GM20000 (cell line): ENCODE results near the gene TBPL2.
"Not testable (repeated sequence)": the region's sequence is repeated elsewhere in the genome, so short reads cannot be mapped to it uniquely, and the experiment has no call there.

Experiments
- DNase-seq: peaks from one replicate; pipeline ENCODE4 v3.0.0; 2012; ENCODE audit warnings: low spot score
- TF ChIP-seq, protein P1 (sequence below): IDR thresholded peaks from 2 replicates; pipeline ENCODE4 v1.5.1; 2012; ENCODE audit warnings: mild to moderate bottlenecking, control low read depth; ENCODE audit errors: extremely low read depth, missing control alignments

TBPL2 gene

DNA sequence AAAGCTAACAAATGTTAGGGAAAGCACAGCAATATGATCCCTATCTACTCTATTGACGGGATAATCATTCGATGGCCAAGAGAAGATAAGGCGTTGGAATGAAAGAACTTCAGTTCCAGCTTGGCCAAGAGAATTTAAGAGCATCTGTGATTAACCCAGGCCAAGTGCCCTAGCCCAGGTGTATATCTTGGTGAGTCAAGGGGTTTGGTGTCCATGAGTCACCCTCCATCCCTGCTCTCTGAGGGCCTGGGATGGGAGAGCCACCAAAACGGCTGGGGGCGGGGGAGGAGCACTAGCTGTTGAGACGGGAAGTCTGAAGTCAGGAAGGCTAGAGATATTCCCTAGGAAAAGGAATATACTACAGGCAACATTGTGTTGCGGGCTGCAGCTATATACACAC, 13.0 kb downstream of the TBPL2 start:
- TF ChIP-seq, protein P1, sequence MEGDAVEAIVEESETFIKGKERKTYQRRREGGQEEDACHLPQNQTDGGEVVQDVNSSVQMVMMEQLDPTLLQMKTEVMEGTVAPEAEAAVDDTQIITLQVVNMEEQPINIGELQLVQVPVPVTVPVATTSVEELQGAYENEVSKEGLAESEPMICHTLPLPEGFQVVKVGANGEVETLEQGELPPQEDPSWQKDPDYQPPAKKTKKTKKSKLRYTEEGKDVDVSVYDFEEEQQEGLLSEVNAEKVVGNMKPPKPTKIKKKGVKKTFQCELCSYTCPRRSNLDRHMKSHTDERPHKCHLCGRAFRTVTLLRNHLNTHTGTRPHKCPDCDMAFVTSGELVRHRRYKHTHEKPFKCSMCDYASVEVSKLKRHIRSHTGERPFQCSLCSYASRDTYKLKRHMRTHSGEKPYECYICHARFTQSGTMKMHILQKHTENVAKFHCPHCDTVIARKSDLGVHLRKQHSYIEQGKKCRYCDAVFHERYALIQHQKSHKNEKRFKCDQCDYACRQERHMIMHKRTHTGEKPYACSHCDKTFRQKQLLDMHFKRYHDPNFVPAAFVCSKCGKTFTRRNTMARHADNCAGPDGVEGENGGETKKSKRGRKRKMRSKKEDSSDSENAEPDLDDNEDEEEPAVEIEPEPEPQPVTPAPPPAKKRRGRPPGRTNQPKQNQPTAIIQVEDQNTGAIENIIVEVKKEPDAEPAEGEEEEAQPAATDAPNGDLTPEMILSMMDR: no peak
- no peak for DNase-seq

DNA sequence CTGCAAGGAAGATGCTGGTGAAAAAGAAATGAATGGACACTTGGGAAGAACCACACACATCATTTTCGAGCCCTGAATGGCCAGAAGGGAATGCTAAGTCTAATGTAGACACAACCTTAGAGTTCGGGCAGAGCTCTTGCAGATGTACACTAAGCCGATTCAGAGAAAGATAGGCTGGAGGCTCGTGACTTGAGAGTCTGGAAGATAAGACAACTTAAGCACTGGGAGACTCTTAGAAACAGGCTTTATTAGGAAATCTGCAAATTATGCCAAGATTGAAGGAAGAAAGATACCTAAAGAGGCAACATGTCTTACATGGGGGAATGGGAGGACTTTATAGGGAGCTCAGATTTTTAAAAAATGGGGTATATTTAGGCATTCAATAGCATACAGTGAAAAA, 13.5 kb downstream of the TBPL2 start:
- TF ChIP-seq, protein P1: no peak
- no peak for DNase-seq

DNA sequence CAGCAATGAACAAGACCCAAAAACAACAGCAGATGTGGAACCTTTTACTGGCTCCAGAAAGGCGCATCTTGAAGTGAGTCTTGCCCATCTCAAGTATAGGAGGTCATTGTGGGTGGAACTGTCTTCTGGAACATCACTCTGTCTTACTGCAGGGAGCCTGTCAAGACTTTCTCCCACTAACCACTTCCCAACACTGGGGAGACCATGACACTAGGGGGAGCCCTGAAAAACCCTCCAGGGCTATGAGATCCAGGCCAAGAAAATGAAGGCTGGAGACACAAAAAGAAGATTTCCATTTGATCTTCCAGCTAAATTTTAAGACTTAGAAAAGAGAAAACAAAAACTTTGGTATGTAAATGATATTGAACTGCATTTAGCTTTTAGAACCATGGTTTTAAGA, 15.3 kb downstream of the TBPL2 start:
- TF ChIP-seq, protein P1: no peak
- DNase-seq: no peak

DNA sequence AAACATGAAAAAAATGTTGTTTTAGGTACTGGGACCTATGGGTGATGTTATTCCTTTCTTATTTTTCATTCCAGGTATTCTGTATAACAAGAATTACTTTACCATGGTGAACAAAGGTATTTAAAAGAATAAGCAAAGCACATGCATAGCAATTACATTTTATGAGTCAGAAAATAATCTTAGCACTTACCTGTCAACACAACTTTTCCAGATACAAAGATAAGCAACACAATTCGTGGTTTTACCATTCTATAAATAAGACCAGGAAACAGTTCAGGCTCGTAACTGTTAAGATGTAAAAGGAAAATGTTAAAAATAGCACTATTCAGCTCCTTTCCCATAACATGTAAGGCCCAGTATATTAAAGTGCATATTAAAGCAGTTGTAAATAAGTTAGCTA, 16.4 kb downstream of the TBPL2 start:
- TF ChIP-seq, protein P1: no peak
- DNase-seq: no peak

DNA sequence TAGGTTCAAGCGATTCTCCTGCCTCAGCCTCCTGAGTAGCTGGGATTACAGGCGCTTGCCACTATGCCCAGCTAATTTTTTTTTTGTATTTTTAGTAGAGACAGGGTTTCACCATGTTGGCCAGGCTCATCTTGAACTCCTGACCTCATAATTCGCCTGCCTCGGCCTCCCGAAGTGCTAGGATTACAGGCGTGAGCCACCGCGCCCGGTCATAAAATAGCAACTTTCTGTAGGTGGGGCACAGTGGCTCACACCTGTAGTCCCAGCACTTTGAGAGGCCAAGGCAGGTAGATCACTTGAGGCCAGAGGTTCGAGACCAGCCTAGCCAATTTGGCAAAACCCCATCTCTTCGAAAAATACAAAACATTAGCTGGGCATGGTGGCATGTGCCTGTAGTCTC, 18.1 kb downstream of the TBPL2 start:
- DNase-seq: not testable (repeated sequence)

DNA sequence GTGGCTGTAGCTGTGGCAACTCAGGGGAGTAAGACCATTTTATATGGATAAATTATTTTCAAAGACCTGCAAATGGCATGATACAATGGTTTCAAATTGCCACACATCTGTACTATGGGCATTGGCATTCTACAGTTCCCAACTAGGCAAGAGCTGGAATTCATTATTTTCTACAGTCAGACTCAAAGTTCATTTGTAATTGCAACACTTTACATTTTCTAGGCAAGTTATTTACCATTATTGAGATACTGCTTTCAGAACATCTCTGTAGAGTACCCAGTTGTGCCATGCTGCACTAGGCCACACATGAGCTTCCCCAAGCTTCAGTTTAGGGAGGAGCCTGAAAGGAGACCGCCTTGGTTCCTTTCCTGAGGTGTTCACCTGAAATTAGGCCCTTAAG, 20.8 kb downstream of the TBPL2 start:
- TF ChIP-seq, protein P1: no peak
- DNase-seq: no peak

DNA sequence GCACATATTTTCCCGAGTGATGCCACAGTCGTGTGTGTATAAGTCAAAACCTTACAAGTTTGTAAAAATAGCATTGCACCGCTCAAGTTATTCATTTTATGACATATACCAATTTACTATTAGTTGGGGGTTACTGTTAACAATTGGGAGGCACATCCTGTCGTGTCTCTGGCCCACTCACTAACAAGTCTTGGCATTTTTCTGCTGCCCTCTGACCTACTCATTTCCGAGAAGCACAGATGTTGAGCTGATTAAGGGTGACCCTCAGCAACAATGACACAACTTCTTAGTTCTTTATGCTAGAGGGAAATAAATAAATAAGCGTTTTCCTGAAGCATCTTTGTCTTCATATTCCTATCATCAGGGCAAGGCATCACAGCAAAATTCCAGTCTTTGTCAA, 22.0 kb downstream of the TBPL2 start:
- no peak for DNase-seq
- TF ChIP-seq, protein P1: no peak

DNA sequence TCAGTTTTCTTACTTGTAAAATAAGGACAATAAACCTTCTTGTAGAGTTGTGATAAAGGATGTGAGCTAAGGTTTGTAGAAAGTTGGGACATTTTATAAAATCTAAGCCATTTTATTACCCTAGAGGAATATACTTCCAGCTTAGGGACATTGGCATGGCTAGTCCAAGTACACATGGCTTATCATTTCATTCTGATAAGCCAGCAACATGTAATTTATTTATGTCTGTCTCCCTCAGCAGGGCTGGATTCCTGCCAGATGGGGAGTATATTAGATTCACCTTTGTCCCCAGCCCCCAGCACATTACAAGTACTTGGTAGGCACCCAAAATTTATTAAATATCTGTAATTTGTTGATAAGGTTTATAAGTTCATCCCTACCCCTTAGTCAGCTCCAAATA, 22.5 kb downstream of the TBPL2 start:
- TF ChIP-seq, protein P1: no peak
- no peak for DNase-seq
